ENCODE results near the gene XPC. TPM values are rescaled to one million over a fixed set of nuclear protein-coding genes. Genes with fewer than 3 reads are reported as not detected.

XPC gene
- total RNA-seq, 2 donors from 2014 or later = 24.5 to 51.4 TPM

GRCh38 chr3:14158370-14158769 is 20.0 kb downstream of the XPC start:
- no peak for DNase-seq (ENCODE audit: low spot score in 2 of 2)
- Mint-ChIP-seq H3K9me3 (peaks cover 3 to 10% of the 10 kb centered on the region in 2 donors), H3K27ac (peak overlapping the region in 1 of 2 donors; percentile 86), H3K36me3 (peaks cover 46 to 54% of the 10 kb centered on the region in 2 donors)
- ATAC-seq = no peak

- ATAC-seq (no peak), DNase-seq (ENCODE audit: low spot score in 2 of 2) (no peak)
- peaks cover 3 to 10% of the 10 kb centered on the region in 2 donors for H3K9me3 Mint-ChIP-seq
- H3K36me3 Mint-ChIP-seq = peaks cover 43 to 54% of the 10 kb centered on the region in 2 donors
- no peak overlapping the region for H3K27ac Mint-ChIP-seq
Observed at GRCh38 chr3:14157951-14158350, 20.4 kb downstream of the XPC start.

GRCh38 chr3:14156843-14157561 is 21.4 kb downstream of the XPC start:
- Mint-ChIP-seq H3K9me3 (peaks cover 3 to 5% of the 10 kb centered on the region in 2 donors), H3K36me3 (peaks cover 34 to 45% of the 10 kb centered on the region in 2 donors), H3K27ac (no peak overlapping the region)
- DNase-seq (ENCODE audit: low spot score in 2 of 2) (no peak), ATAC-seq (no peak)

GRCh38 chr3:14156201-14156600 is 22.2 kb downstream of the XPC start:
- ATAC-seq (no peak), DNase-seq (ENCODE audit: low spot score in 2 of 2) (no peak)
- Mint-ChIP-seq H3K9me3 (no peaks in the 10 kb centered on the region), H3K36me3 (peaks cover 26 to 39% of the 10 kb centered on the region in 2 donors), H3K27ac (peak overlapping the region; percentile 1 to 6)

- H3K9me3 Mint-ChIP-seq = no peaks in the 10 kb centered on the region
- no peak for DNase-seq (ENCODE audit: low spot score in 2 of 2)
- peaks cover 13 to 28% of the 10 kb centered on the region in 2 donors for H3K36me3 Mint-ChIP-seq
- no peak for ATAC-seq
- H3K27ac Mint-ChIP-seq = peak overlapping the region in 1 of 2 donors; percentile 75
Observed at GRCh38 chr3:14154895-14155440, 23.4 kb downstream of the XPC start.

- ATAC-seq (no peak), DNase-seq (ENCODE audit: low spot score in 2 of 2) (no peak)
- H3K36me3 Mint-ChIP-seq = peaks cover 13 to 28% of the 10 kb centered on the region in 2 donors
- peak overlapping the region in 1 of 2 donors; percentile 25 for H3K27ac Mint-ChIP-seq
- H3K9me3 Mint-ChIP-seq = no peaks in the 10 kb centered on the region
Observed at GRCh38 chr3:14154276-14154675, 24.1 kb downstream of the XPC start.

- no peaks in the 10 kb centered on the region for H3K9me3 Mint-ChIP-seq
- no peak for ATAC-seq
- H3K27ac Mint-ChIP-seq = no peak overlapping the region
- DNase-seq (ENCODE audit: low spot score in 2 of 2) = no peak
- H3K36me3 Mint-ChIP-seq = peaks cover 8 to 23% of the 10 kb centered on the region in 2 donors
Observed at GRCh38 chr3:14153663-14154062, 24.7 kb downstream of the XPC start.

- H3K9me3 Mint-ChIP-seq = no peaks in the 10 kb centered on the region
- no peak for ATAC-seq
- peaks cover 1 to 16% of the 10 kb centered on the region in 2 donors for H3K36me3 Mint-ChIP-seq
- no peak overlapping the region for H3K27ac Mint-ChIP-seq
- no peak for DNase-seq (ENCODE audit: low spot score in 2 of 2)
Observed at GRCh38 chr3:14152963-14153355, 25.4 kb downstream of the XPC start.

- ATAC-seq (no peak), DNase-seq (ENCODE audit: low spot score in 2 of 2) (no peak)
- no peak overlapping the region for H3K27ac Mint-ChIP-seq
- no peaks in the 10 kb centered on the region for H3K9me3 Mint-ChIP-seq
- peaks cover 0 to 15% of the 10 kb centered on the region in 2 donors for H3K36me3 Mint-ChIP-seq
Observed at GRCh38 chr3:14152233-14152962, 26.0 kb downstream of the XPC start.

- Mint-ChIP-seq H3K27ac (no peak overlapping the region), H3K36me3 (peaks cover 0 to 15% of the 10 kb centered on the region in 2 donors), H3K9me3 (no peaks in the 10 kb centered on the region)
- no peak for DNase-seq (ENCODE audit: low spot score in 2 of 2)
- ATAC-seq = no peak
Observed at GRCh38 chr3:14151471-14152083, 26.8 kb downstream of the XPC start.

GRCh38 chr3:14150491-14151230 is 27.7 kb downstream of the XPC start:
- Mint-ChIP-seq H3K36me3 (peaks cover 0 to 10% of the 10 kb centered on the region in 2 donors), H3K9me3 (no peaks in the 10 kb centered on the region), H3K27ac (peak overlapping the region; percentile 52 to 86)
- no peak for ATAC-seq
- peak in 1 of 2 donors; percentile 48 for DNase-seq (ENCODE audit: low spot score in 2 of 2)

GRCh38 chr3:14150078-14150477 is 28.3 kb downstream of the XPC start:
- Mint-ChIP-seq H3K9me3 (no peaks in the 10 kb centered on the region), H3K36me3 (peaks cover 4 to 10% of the 10 kb centered on the region in 2 donors), H3K27ac (peak overlapping the region; percentile 52)
- DNase-seq (ENCODE audit: low spot score in 2 of 2) (peak in 1 of 2 donors; percentile 41), ATAC-seq (no peak)

- Mint-ChIP-seq H3K27ac (peak overlapping the region; percentile 82 to 85), H3K36me3 (peaks cover 0 to 4% of the 10 kb centered on the region in 2 donors), H3K9me3 (no peaks in the 10 kb centered on the region)
- ATAC-seq (no peak), DNase-seq (ENCODE audit: low spot score in 2 of 2) (peak in 1 of 2 donors; percentile 44)
Observed at GRCh38 chr3:14148041-14148985, 30.1 kb downstream of the XPC start.

- H3K36me3 Mint-ChIP-seq = peaks cover 0 to 5% of the 10 kb centered on the region in 2 donors
- no peaks in the 10 kb centered on the region for H3K9me3 Mint-ChIP-seq
- peak overlapping the region; percentile 82 to 85 for H3K27ac Mint-ChIP-seq
- ATAC-seq (no peak), DNase-seq (ENCODE audit: low spot score in 2 of 2) (peak in 1 of 2 donors; percentile 35)
Observed at GRCh38 chr3:14147617-14148016, 30.8 kb downstream of the XPC start.

GRCh38 chr3:14147066-14147435 is 31.4 kb downstream of the XPC start:
- Mint-ChIP-seq H3K9me3 (no peaks in the 10 kb centered on the region), H3K36me3 (peaks cover under 1 to 10% of the 10 kb centered on the region in 2 donors), H3K27ac (peak overlapping the region in 1 of 2 donors; percentile 82)
- DNase-seq (ENCODE audit: low spot score in 2 of 2) = peak in 1 of 2 donors; percentile 39
- no peak for ATAC-seq
